K562 (cell line): Measurements from ENCODE around the gene PAX8. TPM values are rescaled to one million over a fixed set of nuclear protein-coding genes. Genes with fewer than 3 reads are reported as not detected.

Experiments used
- ATAC-seq: fragments of 200-7000 bp; cut with Tn5 transposase; 3 replicates; pipeline ENCODE4 v1.9.1; 2020; ENCODE audit warnings: moderate library complexity
- BruUV-seq: library from RNA; stranded (reverse); fragments of 400-500 nt; replicated peaks from 2 replicates; lab custom pipeline; 2021; lab: Mats Ljungman, UMichigan
- CTCF ChIA-PET: fragments of 300-600 bp; formaldehyde crosslinking; extraction: SDS; loops from one replicate; lab custom pipeline; 2021; ENCODE audit warnings: low intra/inter-chr PET ratio; lab: Yijun Ruan, JAX
- POLR2A ChIA-PET: fragments of 300-600, 350-650 bp; sonication (Branson Sonifier 250); formaldehyde crosslinking; extraction: SDS; loops from one replicate; lab custom pipeline; 2021; ENCODE audit warnings: antibody characterized with exemption, inconsistent platforms; lab: Yijun Ruan, JAX
- DNase-seq, 4 experiments: peaks; one replicate each; pipeline versions ENCODE4 v3.0.0 to v3.0.0-alpha.2; 2011 to 2018; ENCODE audit warnings: low spot score in 3 of 4, mixed read lengths in 3 of 4; ENCODE audit errors: extremely low read depth in 1 of 4
- FAIRE-seq: peaks from 2 replicates; lab custom pipeline; 2011; peaks lifted over from hg19 to GRCh38; lab: Jason Lieb, UNC
- H2AFZ ChIP-seq: 2 replicates; pipeline ENCODE4 v1.6.0; 2011; ENCODE audit warnings: low read depth, low read length, control low read depth, inconsistent platforms
- H3K27ac ChIP-seq: fragments of 200-600 bp; 3 replicates; pipeline ENCODE4 v1.8.0; 2011; ENCODE audit warnings: low read depth, mild to moderate bottlenecking, control low read depth, inconsistent platforms, low read length, moderate library complexity, mixed read lengths; ENCODE audit errors: extremely low read depth
- H3K27me3 ChIP-seq, 2 experiments: fragments of 300-600 bp in 1 of 2; 2 replicates in 1 of 2; 3 replicates in 1 of 2; pipeline versions ENCODE4 v1.6.0 to v1.8.0; 2011; ENCODE audit warnings: inconsistent platforms in 2 of 2, low read length in 2 of 2, mild to moderate bottlenecking in 1 of 2, mixed read lengths in 1 of 2, moderate library complexity in 1 of 2; ENCODE audit not compliant: control insufficient read depth in 2 of 2, insufficient read depth in 2 of 2
- H3K36me3 ChIP-seq: fragments of 300-600 bp; 3 replicates; pipeline ENCODE4 v1.8.0; 2011; ENCODE audit warnings: mild to moderate bottlenecking, low read length, inconsistent platforms; ENCODE audit not compliant: control insufficient read depth, insufficient read depth
- H3K4me1 ChIP-seq, 2 experiments: fragments of 200-600 bp in 1 of 2; replicated peaks in 1 of 2; 2 replicates in 1 of 2; 3 replicates in 1 of 2; pipeline versions ENCODE4 v1.5.1 to v1.8.0; 2011; ENCODE audit warnings: inconsistent platforms in 2 of 2, low read length in 2 of 2, mild to moderate bottlenecking in 1 of 2, mixed read lengths in 1 of 2, moderate library complexity in 1 of 2; ENCODE audit not compliant: control insufficient read depth in 2 of 2, insufficient read depth in 2 of 2
- H3K4me2 ChIP-seq: 2 replicates; pipeline ENCODE4 v1.6.1; 2011; ENCODE audit warnings: low read length, control low read depth, inconsistent platforms, mixed read lengths; ENCODE audit not compliant: insufficient read depth
- H3K4me3 ChIP-seq: fragments of 200-600 bp; sonication (generic), shearing (Covaris generic); 2 replicates; pipeline ENCODE4 v1.5.1; 2016; ENCODE audit warnings: control low read depth, inconsistent platforms
- H3K79me2 ChIP-seq: fragments of 200-600 bp; 3 replicates; pipeline ENCODE4 v1.8.0; 2011; ENCODE audit warnings: low read length, inconsistent platforms; ENCODE audit not compliant: control insufficient read depth, insufficient read depth
- H3K9ac ChIP-seq, 2 experiments: 2 replicates each; pipeline versions ENCODE4 v1.6.0 to v1.6.1; 2011; ENCODE audit warnings: low read depth in 2 of 2, low read length in 2 of 2, control low read depth in 1 of 2, inconsistent platforms in 1 of 2, mild to moderate bottlenecking in 1 of 2, mixed read lengths in 1 of 2; ENCODE audit not compliant: insufficient read depth in 1 of 2
- H3K9me1 ChIP-seq: one replicate; pipeline ENCODE4 v1.6.0; 2011; ENCODE audit warnings: inconsistent platforms, mild to moderate bottlenecking, low read length, moderate library complexity; ENCODE audit not compliant: control insufficient read depth, insufficient read depth
- H3K9me3 ChIP-seq: replicated peaks from 2 replicates; pipeline ENCODE4 v1.5.1; 2011; ENCODE audit warnings: low read depth, low read length, inconsistent platforms; ENCODE audit not compliant: control insufficient read depth, insufficient read depth
- H4K20me1 ChIP-seq: replicated peaks from 2 replicates; pipeline ENCODE4 v1.6.1; 2011; ENCODE audit warnings: low read length, inconsistent platforms, mixed read lengths; ENCODE audit not compliant: control insufficient read depth, insufficient read depth
- CCNT2 ChIP-seq: IDR thresholded peaks from 2 replicates; pipeline ENCODE4 v1.6.1; 2011; ENCODE audit warnings: borderline replicate concordance, low read depth, mild to moderate bottlenecking, moderate library complexity, mixed read lengths, low read length; ENCODE audit not compliant: insufficient read length; ENCODE audit errors: extremely low read depth
- CHD2 ChIP-seq: IDR thresholded peaks from 2 replicates; pipeline ENCODE4 v1.6.1; 2011; ENCODE audit warnings: low read depth, low read length
- EGR1 ChIP-seq: fragments of 450-650 bp; conservative IDR thresholded peaks from 2 replicates; pipeline ENCODE4 v1.6.1; 2017; ENCODE audit warnings: mild to moderate bottlenecking
- GTF2A2 ChIP-seq: IDR thresholded peaks from 2 replicates; pipeline ENCODE4 v1.6.1; 2016; ENCODE audit warnings: mild to moderate bottlenecking, missing genetic modification characterization, missing compliant biosample characterization
- JUND ChIP-seq, 2 experiments: IDR thresholded peaks; 2 replicates in 1 of 2; 3 replicates in 1 of 2; pipeline ENCODE4 v1.6.1; 2011; ENCODE audit warnings: borderline replicate concordance in 2 of 2, low read depth in 2 of 2, low read length in 2 of 2, improper control_type of control experiment in 1 of 2, missing biosample characterization in 1 of 2, missing genetic modification characterization in 1 of 2, missing genetic modification reagents in 1 of 2
- NFE2 ChIP-seq: IDR thresholded peaks from 2 replicates; pipeline ENCODE4 v1.6.1; 2014; ENCODE audit warnings: antibody characterized with exemption, low read depth
- POU5F1 ChIP-seq: fragments of 150-350 bp; IDR thresholded peaks from 2 replicates; pipeline ENCODE4 v1.6.1; 2014; ENCODE audit warnings: borderline replicate concordance, low read length, low read depth, mild to moderate bottlenecking; ENCODE audit not compliant: partially characterized antibody
- RBFOX2 ChIP-seq: fragments of 200-400 bp; formaldehyde crosslinking; IDR thresholded peaks from 2 replicates; pipeline ENCODE4 v1.6.1; 2017; ENCODE audit warnings: low read depth, mild to moderate bottlenecking, low read length, moderate library complexity
- ZNF174 ChIP-seq: fragments of 250-450 bp; sonication (Bioruptor Pico); IDR thresholded peaks from 2 replicates; pipeline ENCODE4 v1.4.0; 2020; ENCODE audit warnings: mild to moderate bottlenecking
- ZNF408 ChIP-seq: fragments of 250-450 bp; sonication (Bioruptor Pico); IDR thresholded peaks from 2 replicates; pipeline ENCODE4 v1.4.0; 2020; ENCODE audit warnings: low read depth, mild to moderate bottlenecking, moderate library complexity
- WGBS: fragments of 100-300 bp; shearing (Covaris generic); methylation state at CpG from one replicate; pipeline ENCODE4 v1.1.6; 2016; ENCODE audit warnings: low coverage, mixed read lengths; ENCODE audit not compliant: insufficient coverage; ENCODE audit errors: missing lambda C conversion rate; 5-methylcytosine and 5-hydroxymethylcytosine counted together
- in situ Hi-C: fragments of 300-500 bp; cut with MboI; formaldehyde crosslinking; loops from 4 replicates; pipeline ENCODE4 v1.15.0; 2018; ENCODE audit warnings: inconsistent platforms, mixed read lengths
- intact Hi-C: fragments of 100-400 bp; cut with micrococcal nuclease; formaldehyde crosslinking; loops from 2 replicates; pipeline ENCODE4 v1.14.2; 2022
- polyA plus RNA-seq, 8 experiments: library from polyadenylated mRNA; depleted of rRNA in 4 of 8; stranded (reverse) in 5 of 8; unstranded in 3 of 8; fragments of >200 nt; fragmentation: Nextera tagmentation in 2 of 8; fragmentation: Illumina TruSeq in 1 of 8; extraction: Ambion mirVana in 2 of 8; extraction: Trizol in 1 of 8; gene quantifications; 2 replicates each; pipeline versions ENCODE4 v1.2.1 to v1.2.3, GENCODE V29; 2011 to 2014; ENCODE audit warnings: inconsistent platforms in 1 of 8, missing spikeins in 1 of 8
- total RNA-seq, 7 experiments: library from RNA; depleted of rRNA in 6 of 7; stranded (reverse); fragments of >200 nt in 6 of 7; fragmentation: Illumina TruSeq in 2 of 7; extraction: Trizol in 2 of 7; gene quantifications; 2 replicates each; pipeline versions ENCODE4 v1.2.1 to v1.2.3, GENCODE V29; 2011 to 2021; ENCODE audit warnings: low replicate concordance in 1 of 7
- TF ChIP-seq, protein P1 (sequence below): fragments of 250-450 bp; sonication (Bioruptor Pico); IDR thresholded peaks from 2 replicates; pipeline ENCODE4 v1.8.0; 2021; ENCODE audit warnings: borderline replicate concordance, mild to moderate bottlenecking, moderate library complexity; ENCODE audit not compliant: poor library complexity, severe bottlenecking
- TF ChIP-seq, protein P2 (sequence below): fragments of 250-450 bp; sonication (Bioruptor Pico); IDR thresholded peaks from 2 replicates; pipeline ENCODE4 v1.4.0; 2020; ENCODE audit warnings: mild to moderate bottlenecking
- TF ChIP-seq, protein P3 (sequence below): fragments of 250-450 bp; sonication (Bioruptor Pico); IDR thresholded peaks from 2 replicates; pipeline ENCODE4 v1.4.0; 2020; ENCODE audit warnings: mild to moderate bottlenecking, moderate library complexity

The PAX8 gene
- total and polyA plus RNA-seq, 9 of the 15 experiments (the other 6 are each of a cell fraction or from before 2014, with no cell fraction given), result 0.13 to 2.1 (median 0.51) TPM

DNA sequence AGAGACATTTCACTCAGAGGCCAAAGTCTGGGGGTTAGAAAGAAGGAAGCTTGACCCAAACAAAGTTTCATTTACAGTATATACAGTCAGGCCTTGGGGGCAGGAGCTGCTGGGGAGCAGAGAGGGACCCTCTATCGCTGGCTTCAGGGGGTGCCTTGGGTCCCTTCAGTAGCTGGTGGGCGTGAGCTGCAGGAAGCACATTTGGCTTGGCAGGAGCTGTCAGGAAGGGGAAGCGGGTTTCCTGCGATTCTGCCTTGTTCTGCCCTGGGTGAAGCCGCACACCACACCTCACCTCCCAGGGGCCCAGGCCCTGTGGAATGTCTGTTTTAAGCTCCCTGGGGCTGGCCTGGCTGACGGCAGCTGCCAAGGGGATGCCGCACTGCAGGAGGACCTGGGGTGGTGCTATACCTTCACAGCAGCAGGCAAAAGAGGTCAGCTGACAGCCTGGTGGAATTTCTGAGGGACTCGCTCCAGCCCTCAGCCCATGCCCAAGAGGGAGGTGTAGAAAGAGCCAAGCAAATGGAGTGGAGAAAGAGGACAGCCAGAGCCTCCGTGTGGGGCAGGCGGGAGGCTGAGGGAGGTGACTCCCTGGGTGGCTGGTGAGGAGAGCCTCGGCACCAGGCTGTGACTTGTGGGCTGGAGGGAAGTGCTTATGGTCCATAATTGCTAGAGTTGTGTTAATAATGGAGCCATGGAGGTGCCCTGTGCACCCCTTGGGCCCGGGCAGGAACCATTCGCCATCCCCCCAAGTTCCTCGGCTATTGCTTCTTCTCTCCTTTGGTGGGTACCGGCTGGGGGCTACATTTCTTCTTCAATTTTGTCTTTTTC lies 61.1 kb downstream of the PAX8 start (continued):
- TF ChIP-seq CCNT2 (no peak), NFE2 (no peak), JUND (IDR thresholded peaks at IDR 0.05; ENCODE audit: borderline replicate concordance, low read depth, low read length) (no peak), JUND (tag; IDR thresholded peaks at IDR 0.05; ENCODE audit: borderline replicate concordance, low read depth, low read length) (no peak), ZNF174 (CRISPR knock-in tag) (no peak), ZNF408 (CRISPR knock-in tag) (no peak)
- TF ChIP-seq, protein P1, sequence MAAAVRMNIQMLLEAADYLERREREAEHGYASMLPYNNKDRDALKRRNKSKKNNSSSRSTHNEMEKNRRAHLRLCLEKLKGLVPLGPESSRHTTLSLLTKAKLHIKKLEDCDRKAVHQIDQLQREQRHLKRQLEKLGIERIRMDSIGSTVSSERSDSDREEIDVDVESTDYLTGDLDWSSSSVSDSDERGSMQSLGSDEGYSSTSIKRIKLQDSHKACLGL (CRISPR knock-in tag), result no peak

DNA sequence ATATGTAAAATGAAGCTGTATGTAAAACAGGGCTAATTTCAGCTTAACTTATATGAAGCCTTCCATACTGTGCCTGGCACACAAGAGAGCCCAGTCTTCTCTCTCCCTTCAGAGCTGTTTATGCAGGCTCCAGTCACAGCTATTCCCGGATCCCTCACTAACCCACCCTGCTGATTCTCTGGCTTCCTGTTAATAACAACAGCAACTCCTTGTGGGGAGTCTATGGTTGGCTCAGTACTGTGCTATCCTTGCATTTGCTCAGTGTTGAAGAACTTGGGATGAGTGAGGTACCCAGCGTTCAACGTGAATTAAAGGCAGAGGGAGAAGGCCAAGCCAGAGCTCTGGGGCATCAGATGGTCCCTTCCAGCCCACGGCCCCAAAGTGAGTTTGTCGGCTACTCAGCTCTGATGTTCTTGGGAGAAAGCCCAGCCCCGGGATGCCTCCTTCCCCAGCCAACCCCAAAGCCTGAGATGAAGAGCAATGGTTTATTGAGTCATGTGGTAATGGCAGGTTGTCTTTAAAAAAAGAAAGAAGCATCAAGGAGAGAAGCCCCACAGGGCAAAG lies 61.7 kb downstream of the PAX8 start:
- Histone ChIP-seq H3K79me2 (no peaks in the 10 kb centered on the region), H3K27me3 (no peaks in the 10 kb centered on the region), H3K4me2 (no peak overlapping the region), H4K20me1 (no peaks in the 10 kb centered on the region), H3K9ac (no peak overlapping the region), H3K36me3 (no peaks in the 10 kb centered on the region), H3K4me1 (peaks cover 9 to 10% of the 10 kb centered on the region in 2 experiments; a peak in 4 of 5 replicates), H3K4me3 (no peak overlapping the region), H2AFZ (no peak overlapping the region), H3K9me1 (no peaks in the 10 kb centered on the region), H3K27ac (no peak overlapping the region), H3K9me3 (no peaks in the 10 kb centered on the region)
- intact Hi-C loops, result no loop called here
- ChIA-PET POLR2A (interaction anchor here (0.6 to 2.1 kb wide), 4 partner anchors 18 to 302 kb away, joined by 3 to 4 read pairs (median 3); no protein-coding TSS in a partner anchor), CTCF (no interaction called here)
- BruUV-seq, result no TSS peak
- no peak for DNase-seq
- ATAC-seq, result no peak
- in situ Hi-C loops, result no loop called here
- FAIRE-seq, result no peak
- WGBS, result 20% methylated on average over 6 of the region's 6 CpGs
- TF ChIP-seq EGR1 (no peak), RBFOX2 (no peak), GTF2A2 (tag) (no peak), CHD2 (no peak), POU5F1 (no peak)
- TF ChIP-seq, protein P2, sequence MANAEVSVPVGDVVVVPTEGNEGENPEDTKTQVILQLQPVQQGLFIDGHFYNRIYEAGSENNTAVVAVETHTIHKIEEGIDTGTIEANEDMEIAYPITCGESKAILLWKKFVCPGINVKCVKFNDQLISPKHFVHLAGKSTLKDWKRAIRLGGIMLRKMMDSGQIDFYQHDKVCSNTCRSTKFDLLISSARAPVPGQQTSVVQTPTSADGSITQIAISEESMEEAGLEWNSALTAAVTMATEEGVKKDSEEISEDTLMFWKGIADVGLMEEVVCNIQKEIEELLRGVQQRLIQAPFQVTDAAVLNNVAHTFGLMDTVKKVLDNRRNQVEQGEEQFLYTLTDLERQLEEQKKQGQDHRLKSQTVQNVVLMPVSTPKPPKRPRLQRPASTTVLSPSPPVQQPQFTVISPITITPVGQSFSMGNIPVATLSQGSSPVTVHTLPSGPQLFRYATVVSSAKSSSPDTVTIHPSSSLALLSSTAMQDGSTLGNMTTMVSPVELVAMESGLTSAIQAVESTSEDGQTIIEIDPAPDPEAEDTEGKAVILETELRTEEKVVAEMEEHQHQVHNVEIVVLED (CRISPR knock-in tag), result no peak
- TF ChIP-seq, protein P3, sequence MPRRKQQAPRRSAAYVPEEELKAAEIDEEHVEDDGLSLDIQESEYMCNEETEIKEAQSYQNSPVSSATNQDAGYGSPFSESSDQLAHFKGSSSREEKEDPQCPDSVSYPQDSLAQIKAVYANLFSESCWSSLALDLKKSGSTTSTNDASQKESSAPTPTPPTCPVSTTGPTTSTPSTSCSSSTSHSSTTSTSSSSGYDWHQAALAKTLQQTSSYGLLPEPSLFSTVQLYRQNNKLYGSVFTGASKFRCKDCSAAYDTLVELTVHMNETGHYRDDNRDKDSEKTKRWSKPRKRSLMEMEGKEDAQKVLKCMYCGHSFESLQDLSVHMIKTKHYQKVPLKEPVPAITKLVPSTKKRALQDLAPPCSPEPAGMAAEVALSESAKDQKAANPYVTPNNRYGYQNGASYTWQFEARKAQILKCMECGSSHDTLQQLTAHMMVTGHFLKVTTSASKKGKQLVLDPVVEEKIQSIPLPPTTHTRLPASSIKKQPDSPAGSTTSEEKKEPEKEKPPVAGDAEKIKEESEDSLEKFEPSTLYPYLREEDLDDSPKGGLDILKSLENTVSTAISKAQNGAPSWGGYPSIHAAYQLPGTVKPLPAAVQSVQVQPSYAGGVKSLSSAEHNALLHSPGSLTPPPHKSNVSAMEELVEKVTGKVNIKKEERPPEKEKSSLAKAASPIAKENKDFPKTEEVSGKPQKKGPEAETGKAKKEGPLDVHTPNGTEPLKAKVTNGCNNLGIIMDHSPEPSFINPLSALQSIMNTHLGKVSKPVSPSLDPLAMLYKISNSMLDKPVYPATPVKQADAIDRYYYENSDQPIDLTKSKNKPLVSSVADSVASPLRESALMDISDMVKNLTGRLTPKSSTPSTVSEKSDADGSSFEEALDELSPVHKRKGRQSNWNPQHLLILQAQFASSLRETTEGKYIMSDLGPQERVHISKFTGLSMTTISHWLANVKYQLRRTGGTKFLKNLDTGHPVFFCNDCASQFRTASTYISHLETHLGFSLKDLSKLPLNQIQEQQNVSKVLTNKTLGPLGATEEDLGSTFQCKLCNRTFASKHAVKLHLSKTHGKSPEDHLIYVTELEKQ (CRISPR knock-in tag), result no peak
